D721Med (cell line): ENCODE data around the gene ABCB1.

Experiments
- DNase-seq: peaks from one replicate; pipeline ENCODE4 v3.0.0; 2011; ENCODE audit warnings: low spot score; ENCODE audit not compliant: insufficient read length
- FAIRE-seq: peaks from 2 replicates; lab custom pipeline; 2011; peaks lifted over from hg19 to GRCh38; lab: Jason Lieb, UNC
- CTCF ChIP-seq: IDR thresholded peaks from 2 replicates; pipeline ENCODE4 v1.5.1; 2012; ENCODE audit warnings: mild to moderate bottlenecking, control low read depth; ENCODE audit not compliant: insufficient read depth; ENCODE audit errors: missing control alignments

The ABCB1 gene

DNA sequence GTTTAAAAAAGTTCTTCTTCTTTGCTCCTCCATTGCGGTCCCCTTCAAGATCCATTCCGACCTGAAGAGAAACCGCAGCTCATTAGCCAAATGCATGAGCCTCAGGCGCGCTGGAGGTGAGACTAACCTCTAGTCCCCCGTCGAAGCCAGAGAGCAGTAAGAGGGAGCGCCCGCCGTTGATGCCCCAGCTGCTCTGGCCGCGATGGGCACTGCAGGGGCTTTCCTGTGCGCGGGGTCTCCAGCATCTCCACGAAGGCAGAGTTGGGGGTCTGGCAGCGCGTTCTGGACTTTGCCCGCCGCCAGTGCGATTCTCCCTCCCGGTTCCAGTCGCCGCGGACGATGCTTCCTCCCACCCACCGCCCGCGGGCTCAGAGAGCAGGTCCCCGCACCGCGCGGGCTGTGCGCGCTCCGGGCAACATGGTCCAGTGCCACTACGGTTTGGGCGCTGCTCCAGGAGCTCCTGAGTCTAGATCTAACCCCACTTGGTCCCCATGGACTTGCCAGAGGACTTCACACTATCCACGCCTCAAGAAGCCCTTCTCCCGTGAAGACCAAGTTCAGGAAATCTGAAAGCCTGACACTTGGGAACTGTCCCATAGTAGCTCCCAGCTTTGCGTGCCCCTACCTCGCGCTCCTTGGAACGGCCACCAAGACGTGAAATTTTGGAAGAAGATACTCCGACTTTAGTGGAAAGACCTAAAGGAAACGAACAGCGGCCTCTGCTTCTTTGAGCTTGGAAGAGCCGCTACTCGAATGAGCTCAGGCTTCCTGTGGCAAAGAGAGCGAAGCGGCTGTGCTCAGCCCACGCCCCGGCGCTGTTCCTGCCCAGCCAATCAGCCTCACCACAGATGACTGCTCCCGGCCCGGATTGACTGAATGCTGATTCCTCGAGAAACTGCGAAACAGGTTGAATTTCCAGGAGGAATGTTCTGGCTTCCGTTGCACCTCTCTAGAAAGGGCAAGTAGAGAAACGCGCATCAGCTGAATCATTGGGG lies at the start of gene ABCB1:
Gene ABCB1 (minus strand): TSS at position 755 of the 995 bp plus-strand sequence. CDS start 700 bp downstream, at position 55.
- no peak for FAIRE-seq

GRCh38 chr7:87648316-87648715 lies 47.6 kb upstream of the ABCB1 start:
- no peak for DNase-seq
- TF ChIP-seq CTCF = no peak
- FAIRE-seq = no peak

More for the DNA sequence above, at the start of gene ABCB1:
- no peak for DNase-seq
- TF ChIP-seq CTCF = no peak

DNA sequence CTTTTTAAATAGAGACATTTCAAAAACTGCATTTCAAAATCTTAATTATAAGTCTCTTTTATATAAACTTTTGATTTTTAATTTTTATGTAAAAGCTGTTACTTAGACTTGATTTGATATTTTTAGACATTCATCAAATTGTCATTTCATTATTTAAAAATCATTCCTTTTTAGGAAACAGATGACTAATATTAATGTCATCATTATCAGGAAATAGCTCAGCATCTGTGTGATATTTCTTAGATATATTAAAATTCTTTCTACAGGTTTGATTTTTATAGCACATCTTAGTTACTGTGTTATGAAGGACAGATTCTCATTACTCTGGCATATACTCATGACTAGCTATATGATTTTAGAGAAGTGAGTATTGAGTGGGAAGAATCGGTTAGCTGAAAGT lies 44.8 kb upstream of the ABCB1 start:
- no peak for DNase-seq
- no peak for TF ChIP-seq CTCF
- FAIRE-seq = no peak

- TF ChIP-seq CTCF = no peak
- DNase-seq (no peak), FAIRE-seq (no peak)
Observed at GRCh38 chr7:87635921-87636320, 35.2 kb upstream of the ABCB1 start.

GRCh38 chr7:87628780-87629569 lies 28.3 kb upstream of the ABCB1 start:
- no peak for DNase-seq
- no peak for FAIRE-seq

GRCh38 chr7:87627634-87627994 lies 26.9 kb upstream of the ABCB1 start:
- FAIRE-seq (no peak), DNase-seq (no peak)
- no peak for TF ChIP-seq CTCF

More at GRCh38 chr7:87628780-87629569, 28.3 kb upstream of the ABCB1 start:
- no peak for TF ChIP-seq CTCF
